HG02943 (cell line): ENCODE measurements around the gene ACP6.
"Not testable (repeated sequence)": the region's sequence is repeated elsewhere in the genome, so short reads cannot be mapped to it uniquely, and the experiment has no call there.

Source experiments
- ATAC-seq: cut with Tn5 transposase; IDR thresholded peaks from one replicate; pipeline ENCODE4 v1.9.1; 2021; ENCODE audit warnings: mild to moderate bottlenecking, low read depth, moderate library complexity; ENCODE audit not compliant: unreplicated experiment

ACP6 gene

GRCh38 chr1:147624529-147624928 is 45.8 kb downstream of the ACP6 start:
- no peak for ATAC-seq

GRCh38 chr1:147624011-147624410 is 46.3 kb downstream of the ACP6 start:
- no peak for ATAC-seq

GRCh38 chr1:147622731-147623130 is 47.6 kb downstream of the ACP6 start:
- no peak for ATAC-seq

- ATAC-seq = no peak
These were observed 49.8 kb downstream of the ACP6 start for GRCh38 chr1:147620543-147620942.

- ATAC-seq = no peak
These were observed 50.6 kb downstream of the ACP6 start for GRCh38 chr1:147619741-147620140.

GRCh38 chr1:147618771-147619170 is 51.6 kb downstream of the ACP6 start:
- no peak for ATAC-seq

GRCh38 chr1:147618077-147618569 is 52.2 kb downstream of the ACP6 start:
- ATAC-seq = no peak

- not testable (repeated sequence) for ATAC-seq
These were observed 55.4 kb downstream of the ACP6 start for GRCh38 chr1:147614966-147615365.

GRCh38 chr1:147613506-147613905 is 56.8 kb downstream of the ACP6 start:
- no peak for ATAC-seq

- no peak for ATAC-seq
These were observed 58.0 kb downstream of the ACP6 start for GRCh38 chr1:147612366-147612765.

- no peak for ATAC-seq
These were observed 58.7 kb downstream of the ACP6 start for GRCh38 chr1:147611586-147611985.

GRCh38 chr1:147611021-147611426 is 59.3 kb downstream of the ACP6 start:
- ATAC-seq = peak; percentile 74

GRCh38 chr1:147609358-147609757 is 61.0 kb downstream of the ACP6 start:
- no peak for ATAC-seq

- ATAC-seq = no peak
These were observed 61.7 kb downstream of the ACP6 start for GRCh38 chr1:147608596-147608995.

- no peak for ATAC-seq
These were observed 64.7 kb downstream of the ACP6 start for GRCh38 chr1:147605591-147605990.

- no peak for ATAC-seq
These were observed 66.3 kb downstream of the ACP6 start for GRCh38 chr1:147603986-147604385.

GRCh38 chr1:147600119-147601111 is 69.9 kb downstream of the ACP6 start:
- ATAC-seq = no peak

- ATAC-seq = peak; percentile 71
These were observed 70.8 kb downstream of the ACP6 start for GRCh38 chr1:147599362-147600118.

GRCh38 chr1:147598621-147599361 is 71.5 kb downstream of the ACP6 start:
- ATAC-seq = peak; percentile 30

GRCh38 chr1:147597010-147597409 is 73.3 kb downstream of the ACP6 start:
- ATAC-seq = no peak
